NCI-H2029 (cell line): Measurements from ENCODE around the gene ZNF423.

Experiments used
- DNase-seq: peaks from one replicate; lab custom pipeline; 2025; lab: John Stamatoyannopoulos, UW

ZNF423 gene

DNA sequence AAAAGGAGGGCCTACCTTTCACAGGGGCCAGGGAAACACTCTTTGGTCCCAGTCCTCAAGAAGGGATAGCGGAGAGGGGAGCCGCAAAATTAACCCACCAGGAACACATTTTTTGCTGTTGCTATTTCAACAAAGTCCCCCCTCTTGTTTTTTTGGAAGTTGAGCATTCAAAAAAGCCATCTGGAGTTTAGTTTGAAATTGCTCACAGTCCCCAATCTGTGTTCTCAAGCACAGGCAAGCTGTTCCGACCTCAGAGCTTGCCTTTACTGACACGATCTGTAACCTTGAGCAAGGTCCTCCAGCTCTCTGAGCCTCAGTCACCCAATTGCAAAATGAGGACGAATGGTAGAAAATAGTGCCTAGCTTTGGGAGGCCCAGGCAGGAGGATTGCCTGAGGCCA is 131.1 kb downstream of the ZNF423 start:
- no peak for DNase-seq

GRCh38 chr16:49723310-49723709 is 132.6 kb downstream of the ZNF423 start:
- DNase-seq: no peak

- no peak for DNase-seq
Measured at GRCh38 chr16:49720225-49720624, 135.7 kb downstream of the ZNF423 start.

DNA sequence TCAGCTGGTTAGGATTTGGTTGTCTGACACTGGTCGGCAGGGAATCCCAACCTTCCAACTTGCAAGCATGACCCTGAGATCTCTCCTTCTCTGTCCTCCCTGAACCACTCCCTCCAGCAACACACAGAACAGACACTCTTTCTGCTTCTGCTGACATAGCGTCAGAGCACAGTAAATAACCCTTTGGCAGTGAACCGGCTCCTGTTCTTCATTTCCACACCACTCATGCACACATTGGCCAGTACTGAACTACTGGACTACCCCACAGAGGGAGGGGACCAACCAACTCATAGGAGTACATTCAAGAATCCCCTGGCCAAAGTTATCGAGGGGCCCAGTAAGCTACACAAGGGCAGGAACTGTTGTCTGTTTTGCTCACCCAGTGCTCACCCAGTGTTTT is 138.2 kb downstream of the ZNF423 start:
- DNase-seq: no peak

DNA sequence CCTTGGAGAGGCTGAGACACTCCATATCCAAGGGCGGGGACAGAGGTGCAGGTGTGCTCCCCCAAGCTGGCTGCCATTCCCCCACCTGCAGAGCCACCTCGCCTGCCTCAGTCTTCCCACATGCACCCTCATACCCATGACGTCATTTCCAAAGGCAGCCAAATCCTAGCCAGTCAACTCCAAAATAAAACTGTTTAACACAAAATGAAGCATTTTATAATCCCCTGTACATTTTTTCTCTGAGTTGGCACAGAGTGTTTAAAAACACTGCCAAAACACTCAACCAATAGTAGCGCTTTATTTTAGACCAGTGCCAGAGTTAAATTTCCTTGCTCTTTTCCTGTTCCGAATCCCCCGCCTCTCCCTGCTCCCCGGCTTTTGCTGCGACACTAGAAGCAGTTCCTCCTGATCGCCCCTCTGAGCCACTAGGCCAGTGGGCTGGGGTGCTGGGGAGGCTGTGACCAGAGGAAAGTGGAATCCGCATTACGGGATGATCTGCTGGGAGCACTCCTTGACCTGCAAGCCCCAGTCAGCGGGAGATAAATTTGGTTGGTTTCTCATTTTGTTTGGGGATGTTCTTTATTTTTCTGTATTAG is 139.5 kb downstream of the ZNF423 start:
- no peak for DNase-seq

DNA sequence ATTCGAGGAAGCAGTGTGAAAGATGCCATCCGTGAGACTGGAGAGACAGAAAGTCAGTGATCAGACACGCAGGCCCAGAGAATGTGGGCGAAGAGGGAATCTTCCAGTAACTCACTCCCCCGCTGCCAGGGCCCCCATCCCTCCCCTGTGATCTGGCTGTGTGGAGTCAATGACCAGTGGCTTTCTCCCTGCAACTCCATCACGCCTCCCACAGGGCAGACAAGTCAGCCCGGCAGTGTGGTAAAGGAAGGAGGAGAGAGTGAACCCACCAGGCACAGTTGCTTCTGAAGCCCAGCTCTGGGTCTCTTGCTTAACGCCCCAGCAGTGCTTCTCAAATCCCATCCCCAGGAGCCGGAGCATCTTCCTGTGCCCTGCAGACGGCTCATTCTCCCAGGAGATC is 142.1 kb downstream of the ZNF423 start:
- no peak for DNase-seq

DNA sequence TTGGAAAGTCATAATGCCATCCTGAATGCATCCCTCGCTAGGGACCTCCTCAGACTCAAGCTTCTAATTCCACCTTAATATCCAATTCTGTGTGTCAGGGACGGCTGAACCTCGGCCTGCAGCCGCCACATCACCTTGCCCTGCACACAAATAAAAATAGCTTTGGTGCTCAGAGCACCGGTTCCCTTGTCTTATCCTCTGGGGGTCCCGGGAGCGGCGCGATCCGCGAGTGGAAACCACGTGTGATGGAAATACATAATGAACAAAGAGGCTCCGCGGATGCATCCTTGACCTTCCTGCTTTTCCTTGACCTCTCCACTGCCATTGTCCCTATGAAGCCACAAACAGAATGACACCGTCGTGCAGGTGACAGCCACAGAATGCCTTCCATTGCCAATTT is 143.4 kb downstream of the ZNF423 start:
- no peak for DNase-seq

GRCh38 chr16:49712106-49712505 is 143.8 kb downstream of the ZNF423 start:
- no peak for DNase-seq

GRCh38 chr16:49709057-49709456 is 146.9 kb downstream of the ZNF423 start:
- DNase-seq: no peak

GRCh38 chr16:49708491-49708890 is 147.4 kb downstream of the ZNF423 start:
- no peak for DNase-seq

DNA sequence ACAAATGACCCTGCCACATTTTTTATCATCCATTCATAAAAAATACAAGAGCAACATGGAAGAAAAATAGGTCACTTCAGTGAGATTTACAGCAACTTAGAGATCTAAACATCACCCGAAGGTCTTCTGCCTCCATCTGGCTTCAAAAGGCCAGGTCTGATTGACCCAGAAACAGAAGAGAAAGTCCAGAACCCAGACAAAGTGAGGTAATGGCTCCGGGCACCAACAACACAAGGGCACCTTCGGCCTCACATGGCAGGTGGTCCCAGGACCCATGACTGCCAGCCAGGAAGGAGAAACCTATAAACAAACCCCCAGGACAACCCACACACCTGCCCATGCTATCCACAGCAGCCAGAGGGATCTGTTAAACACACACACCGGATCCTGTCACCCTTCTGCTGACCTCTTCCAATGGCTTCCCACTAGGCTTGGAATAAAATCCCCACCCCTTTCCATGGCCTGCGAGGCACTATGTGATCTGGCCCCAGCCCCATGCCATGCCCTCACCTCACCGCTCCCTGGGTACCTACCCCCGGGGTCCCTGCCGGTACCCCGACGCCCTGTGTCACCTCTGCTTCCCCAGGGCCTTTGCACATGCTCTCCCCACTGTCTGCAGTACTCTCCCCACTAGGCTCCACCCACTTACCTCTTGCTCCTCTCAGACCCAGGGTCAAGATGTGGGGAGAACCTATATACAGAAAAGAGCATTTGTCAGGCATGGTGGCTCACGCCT is 149.1 kb downstream of the ZNF423 start:
- no peak for DNase-seq

DNA sequence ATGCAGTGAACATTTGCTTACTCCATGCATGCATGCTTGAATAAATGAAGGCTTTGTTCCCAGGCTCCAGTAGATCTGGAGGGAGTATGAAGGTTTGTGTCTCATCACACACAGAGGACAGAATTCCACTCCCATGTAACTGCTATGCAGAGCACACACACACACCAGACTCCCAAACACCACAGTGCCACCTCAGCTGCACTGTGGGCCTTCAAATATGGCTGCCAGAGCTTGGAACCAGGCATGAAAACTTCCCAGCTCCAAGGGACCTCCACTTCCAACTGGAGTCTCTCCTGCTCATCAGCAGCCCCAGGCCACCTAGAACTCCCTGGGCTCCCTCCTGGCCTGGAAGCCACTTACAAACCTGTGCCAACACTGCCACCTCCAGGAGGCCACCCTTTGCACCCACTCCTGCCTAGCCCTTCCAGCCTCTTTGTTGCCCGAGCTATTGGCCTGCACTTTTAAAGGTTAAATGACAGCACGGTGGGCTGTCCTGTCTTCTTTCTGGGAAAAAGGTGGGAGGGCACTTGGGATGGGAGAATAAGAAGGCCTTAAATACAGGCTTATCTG is 151.2 kb downstream of the ZNF423 start:
- DNase-seq: no peak

DNA sequence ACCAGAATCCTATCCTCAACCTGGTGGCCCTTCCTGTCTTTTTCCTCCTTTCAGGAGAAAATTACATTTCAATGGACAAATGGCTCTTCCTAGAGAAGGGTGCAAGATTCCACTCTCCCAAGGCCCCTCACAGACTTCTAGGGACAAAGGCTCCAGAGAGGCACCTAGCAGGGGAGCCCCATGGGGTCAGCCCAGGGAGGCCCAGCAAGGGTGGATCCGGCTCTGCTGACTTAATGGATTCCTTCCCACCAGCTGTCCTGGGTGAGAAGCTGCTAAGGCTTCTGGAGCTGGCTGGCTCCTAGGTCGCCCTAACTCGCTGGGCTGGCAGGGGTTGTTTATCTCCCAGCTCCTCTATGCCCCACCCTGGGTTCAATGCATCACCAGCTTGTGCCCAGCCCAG is 152.4 kb downstream of the ZNF423 start:
- no peak for DNase-seq

GRCh38 chr16:49701789-49702494 is 154.0 kb downstream of the ZNF423 start:
- no peak for DNase-seq

DNA sequence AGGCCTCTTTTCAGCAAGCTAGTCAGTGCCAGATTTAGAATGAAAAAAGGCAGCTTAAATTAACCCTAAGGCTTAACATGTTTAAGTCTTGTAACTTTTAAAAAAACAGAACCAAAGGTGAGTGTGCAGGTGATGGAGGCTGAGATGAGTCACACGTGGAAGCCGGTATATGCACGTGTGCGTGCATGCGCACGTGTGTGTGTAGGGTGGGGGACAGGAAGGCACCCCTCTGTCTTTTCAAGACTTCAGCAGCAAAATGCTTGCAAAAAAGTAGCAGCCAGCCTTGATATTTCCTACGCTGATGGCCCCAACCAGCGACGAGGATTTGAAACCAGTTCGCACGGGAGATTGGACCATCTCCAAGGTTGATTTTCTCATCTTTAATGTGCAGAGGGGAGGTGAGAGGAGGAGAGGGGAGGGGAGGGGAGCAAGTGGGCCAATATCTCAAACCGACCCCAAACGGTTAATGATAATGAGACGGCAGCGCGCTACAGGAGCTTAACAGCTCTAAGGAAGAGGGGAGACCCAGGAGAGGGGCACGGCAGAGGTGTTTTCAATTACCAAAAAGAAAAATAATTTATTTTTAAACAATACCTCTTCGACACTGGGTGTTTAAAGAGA is 154.7 kb downstream of the ZNF423 start:
- DNase-seq: no peak

DNA sequence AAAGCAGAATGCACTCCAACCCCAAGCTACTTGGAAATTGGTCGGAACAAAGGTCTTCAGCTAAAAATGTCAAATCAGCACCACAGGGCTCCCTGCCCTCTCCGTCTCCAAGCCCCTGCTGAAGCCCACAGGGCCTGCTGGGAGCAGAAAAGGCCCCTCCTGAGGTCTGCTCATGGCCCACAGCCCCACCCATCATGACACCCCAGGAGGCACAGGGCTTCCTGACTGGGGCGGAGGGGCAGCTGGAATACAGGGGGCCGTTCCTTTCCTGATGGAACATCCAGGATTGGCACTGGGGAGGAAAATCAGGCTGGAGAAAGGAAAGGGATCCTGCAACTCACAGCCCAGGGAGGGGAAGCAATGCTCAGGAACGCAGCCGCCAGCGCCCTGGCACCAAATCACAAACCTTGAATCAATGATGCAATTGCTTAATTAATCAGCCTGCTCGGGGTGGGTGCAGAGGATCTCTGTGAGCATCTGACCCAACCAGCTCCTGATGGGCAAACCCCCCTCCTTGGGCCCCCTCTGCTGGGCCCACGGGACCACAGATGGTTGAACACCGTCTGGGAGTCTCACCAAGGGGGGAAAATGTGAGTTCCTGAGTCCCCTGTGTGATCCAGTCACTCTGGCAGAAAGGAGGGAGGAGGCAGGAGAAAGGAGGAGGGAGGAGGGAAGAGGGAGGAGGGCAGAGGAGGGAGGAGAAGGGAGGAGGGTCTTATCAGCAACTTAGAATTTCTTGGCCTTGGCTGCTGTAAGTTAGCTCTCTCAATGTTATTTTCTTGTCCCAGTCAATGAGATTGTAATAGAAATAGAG is 155.5 kb downstream of the ZNF423 start:
- no peak for DNase-seq

DNA sequence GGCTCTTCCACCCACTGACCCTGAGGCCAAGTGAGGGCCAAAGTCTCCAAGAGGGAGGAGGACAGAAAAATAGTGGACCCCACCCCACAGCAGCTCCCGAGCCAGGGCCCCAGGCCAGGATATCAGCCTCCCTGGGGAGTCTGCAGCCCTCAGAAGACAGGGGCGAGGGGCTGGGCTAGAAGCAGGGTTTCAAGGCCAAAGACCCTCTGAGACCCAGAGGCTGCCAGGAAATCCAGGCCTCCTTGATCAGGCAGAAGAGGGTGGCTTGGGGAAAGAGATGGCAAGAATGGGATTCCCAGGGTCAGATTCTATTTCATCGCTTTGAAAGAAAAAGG is 156.1 kb downstream of the ZNF423 start:
- no peak for DNase-seq

- no peak for DNase-seq
Measured at GRCh38 chr16:49698931-49699840, 156.7 kb downstream of the ZNF423 start.

DNA sequence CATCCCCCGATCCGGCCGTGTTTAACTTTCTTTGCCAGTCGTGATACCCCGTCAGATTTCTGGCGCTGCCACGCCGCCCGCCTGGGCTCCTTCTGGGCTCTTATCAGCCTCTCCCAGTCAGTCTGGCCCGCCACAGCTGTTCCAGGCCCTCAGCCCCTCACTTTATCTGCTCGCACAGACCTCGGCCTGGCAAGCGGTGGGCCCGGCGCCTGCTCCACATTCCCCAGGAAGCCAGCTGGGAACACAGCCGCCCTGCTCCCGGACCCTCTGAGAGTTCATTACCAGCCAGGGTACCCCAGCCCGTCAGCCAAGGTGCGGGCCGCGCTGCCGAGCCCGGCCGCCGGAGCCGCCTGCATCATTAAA is 157.5 kb downstream of the ZNF423 start:
- no peak for DNase-seq

DNA sequence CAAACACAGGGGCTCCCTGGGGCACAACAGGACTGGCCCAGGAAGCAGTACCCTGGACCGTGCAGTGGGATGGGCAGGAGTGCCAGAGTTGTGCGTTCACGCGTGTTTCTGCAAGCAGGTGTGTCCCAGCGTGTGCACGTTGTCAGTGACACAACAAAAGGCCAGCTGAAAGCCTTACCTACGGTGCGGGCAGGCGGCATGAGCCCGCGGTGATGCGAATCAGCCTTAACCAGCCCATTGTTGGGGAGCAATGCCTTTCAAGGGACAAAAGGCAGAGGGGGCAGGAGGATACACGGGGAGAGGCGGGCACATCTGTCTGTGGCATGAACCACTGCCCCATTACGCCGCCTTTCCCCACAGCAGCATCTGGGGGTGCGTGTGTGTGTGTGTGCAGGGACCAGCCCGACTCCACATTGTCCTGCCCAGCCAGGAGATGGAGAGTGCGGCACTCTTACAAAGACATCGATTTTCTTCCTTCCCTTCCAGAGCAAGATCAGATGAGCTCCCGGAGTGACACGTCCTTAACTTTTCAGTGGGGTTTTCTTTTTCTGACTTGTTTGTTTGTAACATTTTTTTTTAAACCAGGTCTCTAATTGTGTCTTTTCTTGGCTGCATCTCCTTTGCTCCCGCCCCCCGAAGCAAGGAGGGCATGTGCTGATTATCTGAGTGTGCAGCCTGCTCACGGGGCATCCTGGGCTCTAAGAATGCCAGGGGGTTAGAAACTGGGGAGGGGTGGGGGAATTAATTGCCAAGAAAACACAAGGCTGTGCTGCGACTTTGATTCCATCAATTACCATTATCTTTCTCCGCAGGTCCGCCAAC is 158.1 kb downstream of the ZNF423 start:
- no peak for DNase-seq
